AML-193 (cell line): Measurements from ENCODE around the gene SMIM9.

Experiments used
- DNase-seq, 2 experiments: peaks; one replicate each; lab custom pipeline; 2025; lab: John Stamatoyannopoulos, UW

SMIM9 gene

GRCh38 chrX:154815274-154815818 is 19.1 kb downstream of the SMIM9 start:
- no peak for DNase-seq

GRCh38 chrX:154813801-154814200 is 20.7 kb downstream of the SMIM9 start:
- DNase-seq: no peak

- DNase-seq: no peak
Measured at GRCh38 chrX:154812341-154813101, 21.9 kb downstream of the SMIM9 start.

GRCh38 chrX:154809939-154810665 is 24.4 kb downstream of the SMIM9 start:
- DNase-seq: no peak

- no peak for DNase-seq
Measured at GRCh38 chrX:154806837-154807501, 27.5 kb downstream of the SMIM9 start.

- DNase-seq: peak in 1 of 2 experiments; percentile 51
Measured at GRCh38 chrX:154805696-154806091, 28.8 kb downstream of the SMIM9 start.

GRCh38 chrX:154804957-154805695 is 29.3 kb downstream of the SMIM9 start, which contains the start of gene MPP1:
TSS of gene MPP1 (minus strand) at chrX:154805485. CDS start at chrX:154805373, 112 bp downstream.
- peak; percentile 24 to 51 for DNase-seq

- DNase-seq: no peak
Measured at GRCh38 chrX:154804261-154804956, 30.1 kb downstream of the SMIM9 start.

GRCh38 chrX:154802947-154803346 is 31.5 kb downstream of the SMIM9 start:
- DNase-seq: no peak

- DNase-seq: peak; percentile 71 to 72
Measured at GRCh38 chrX:154800478-154801210, 33.8 kb downstream of the SMIM9 start.

GRCh38 chrX:154799556-154800348 is 34.7 kb downstream of the SMIM9 start:
- no peak for DNase-seq

GRCh38 chrX:154797006-154797405 is 37.5 kb downstream of the SMIM9 start:
- no peak for DNase-seq

GRCh38 chrX:154795016-154795415 is 39.4 kb downstream of the SMIM9 start:
- DNase-seq: no peak

- DNase-seq: no peak
Measured at GRCh38 chrX:154793084-154793795, 41.2 kb downstream of the SMIM9 start.

GRCh38 chrX:154791939-154792338 is 42.5 kb downstream of the SMIM9 start:
- no peak for DNase-seq

GRCh38 chrX:154791467-154791866 is 43.0 kb downstream of the SMIM9 start:
- DNase-seq: no peak

GRCh38 chrX:154785716-154786115 is 48.7 kb downstream of the SMIM9 start:
- DNase-seq: no peak

GRCh38 chrX:154784149-154784995 is 50.1 kb downstream of the SMIM9 start:
- no peak for DNase-seq
